HG02973 (cell line): ENCODE data around the gene TEX264.

Experiments used
- ATAC-seq: cut with Tn5 transposase; IDR thresholded peaks from one replicate; pipeline ENCODE4 v1.9.1; 2021; ENCODE audit warnings: moderate library complexity; ENCODE audit not compliant: unreplicated experiment

The TEX264 gene

GRCh38 chr3:51747840-51748239 lies 76.8 kb downstream of the TEX264 start:
- ATAC-seq: no peak

- no peak for ATAC-seq
Observed at GRCh38 chr3:51748327-51748726, 77.3 kb downstream of the TEX264 start.

- ATAC-seq: no peak
Observed at GRCh38 chr3:51750878-51751277, 79.8 kb downstream of the TEX264 start.

- ATAC-seq: no peak
Observed at GRCh38 chr3:51751287-51751686, 80.2 kb downstream of the TEX264 start.
